LoVo (cell line): ENCODE results near the gene TSPEAR.

Experiments used
- DNase-seq: peaks from one replicate; pipeline ENCODE4 v3.0.0-alpha.2; 2016; ENCODE audit warnings: low spot score

Gene TSPEAR

DNA sequence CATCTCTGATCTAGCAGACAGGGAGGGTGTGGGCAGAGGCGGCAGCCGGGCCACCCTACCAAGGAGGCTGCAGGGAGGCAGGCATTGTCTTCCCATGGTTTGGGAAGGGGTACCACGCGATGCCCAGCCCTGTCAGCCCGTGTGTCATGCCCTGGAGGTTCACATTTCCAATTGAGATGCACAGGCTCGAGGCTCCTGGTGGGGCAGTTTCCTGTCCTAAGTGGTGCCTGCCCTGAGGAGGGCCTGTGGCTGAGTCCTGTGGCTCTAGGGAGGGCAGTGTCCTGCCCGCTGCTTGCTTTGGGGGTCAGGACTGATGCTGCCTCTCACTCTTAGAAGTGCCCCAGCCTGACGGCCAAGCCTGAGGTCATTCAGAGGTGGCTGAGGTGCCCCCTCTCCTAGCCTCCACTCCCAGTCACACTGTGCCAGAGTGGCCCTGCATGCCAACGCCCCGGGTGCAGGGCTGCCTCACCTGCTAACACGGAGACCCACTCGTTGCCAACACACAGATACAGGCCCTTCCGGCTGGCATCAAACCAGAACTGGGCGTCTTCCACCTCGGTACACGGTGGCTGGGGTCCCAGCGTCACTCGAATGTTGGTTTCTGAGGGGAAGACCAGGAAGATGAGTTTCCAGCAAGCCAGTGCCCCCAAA lies 183.3 kb downstream of the TSPEAR start:
- DNase-seq = no peak

GRCh38 chr21:44527156-44527982 lies 184.0 kb downstream of the TSPEAR start:
- no peak for DNase-seq

DNA sequence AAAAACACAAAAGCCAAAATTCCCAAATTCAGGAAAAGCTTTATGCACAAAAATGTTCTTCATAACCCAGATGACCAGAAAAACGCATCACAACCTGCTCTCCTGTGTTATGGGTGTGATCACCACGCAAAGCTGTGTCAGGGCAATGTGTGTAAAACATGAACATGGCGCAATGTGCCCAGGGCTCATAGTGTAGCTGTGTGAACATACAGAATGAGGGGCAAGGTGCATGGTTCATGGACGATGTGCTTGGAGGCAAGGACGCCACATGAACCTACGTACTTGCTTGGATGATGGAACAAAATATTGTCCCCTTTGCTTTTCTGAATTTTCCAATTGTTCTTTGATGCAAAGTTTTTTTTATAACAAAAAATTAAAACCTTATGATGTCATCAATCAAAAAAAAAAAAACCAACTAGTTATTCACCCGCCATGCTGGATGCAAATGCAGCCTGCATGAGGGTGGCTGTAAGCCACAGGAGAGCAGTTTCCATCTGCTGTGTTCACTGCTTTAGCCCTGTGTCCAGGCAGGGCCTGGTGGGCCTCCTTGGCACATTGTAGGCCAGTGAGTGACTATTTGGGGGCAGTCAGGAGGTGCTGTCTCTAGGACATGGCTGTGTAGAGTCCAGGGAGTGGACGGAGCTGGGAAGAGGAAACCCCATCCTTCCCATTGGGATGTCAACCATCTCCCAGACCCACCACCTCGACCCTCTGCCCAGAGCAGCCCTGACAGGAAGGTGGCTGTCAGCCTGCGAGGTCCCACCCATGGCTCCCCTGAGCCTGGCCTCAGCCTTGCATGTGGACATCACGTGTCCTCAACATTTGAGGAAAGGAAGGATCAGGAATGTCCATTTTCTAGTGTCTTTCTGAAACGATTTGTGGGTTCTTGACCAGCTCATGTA lies 185.0 kb downstream of the TSPEAR start:
- no peak for DNase-seq

- DNase-seq = no peak
Observed at GRCh38 chr21:44525391-44526095, 185.8 kb downstream of the TSPEAR start.

- DNase-seq = no peak
Observed at GRCh38 chr21:44524414-44525371, 186.7 kb downstream of the TSPEAR start.

GRCh38 chr21:44523567-44524413 lies 187.6 kb downstream of the TSPEAR start:
- DNase-seq = no peak

- no peak for DNase-seq
Observed at GRCh38 chr21:44522753-44523204, 188.6 kb downstream of the TSPEAR start.

DNA sequence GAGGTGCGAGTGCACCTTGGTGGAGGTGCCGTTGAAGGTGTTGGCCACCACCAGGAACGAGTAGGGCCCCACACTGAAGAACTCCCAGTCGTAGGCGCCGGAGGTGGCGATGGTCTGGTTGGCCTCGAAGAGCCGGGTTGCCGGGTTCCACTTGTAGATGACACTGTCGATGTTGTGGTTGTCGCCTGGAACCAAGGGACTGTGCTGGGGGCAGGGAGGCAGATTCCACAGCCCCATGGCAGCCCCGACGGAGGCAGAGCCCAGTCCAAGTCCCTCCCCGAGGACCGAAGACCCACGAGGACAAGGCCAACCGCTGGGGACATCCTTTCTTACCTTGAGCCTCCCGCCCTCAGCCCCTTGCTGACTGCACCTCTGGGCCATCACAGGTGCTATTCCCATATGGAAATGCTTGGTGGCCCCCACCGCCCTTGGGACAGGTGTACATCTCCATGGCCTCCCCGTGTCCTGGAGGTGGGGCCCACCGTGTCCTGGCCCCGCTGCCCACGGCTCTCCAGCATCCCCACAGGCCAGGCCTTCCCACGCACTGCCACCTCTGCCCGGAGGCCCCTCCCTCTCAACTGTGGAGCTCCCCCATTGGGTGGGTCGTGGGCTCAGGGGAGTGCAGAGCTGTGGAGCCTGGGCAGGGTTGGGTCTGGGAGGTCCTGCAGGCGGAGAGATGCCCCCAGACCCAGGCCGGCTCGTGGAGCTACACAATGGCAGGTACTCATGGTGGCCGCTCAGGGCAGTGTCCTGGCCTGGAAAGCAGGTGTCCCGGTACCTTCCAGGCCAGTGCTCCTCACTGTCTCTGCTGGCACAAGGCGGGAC lies 189.2 kb downstream of the TSPEAR start:
- DNase-seq = no peak

GRCh38 chr21:44521301-44521927 lies 190.0 kb downstream of the TSPEAR start:
- no peak for DNase-seq

DNA sequence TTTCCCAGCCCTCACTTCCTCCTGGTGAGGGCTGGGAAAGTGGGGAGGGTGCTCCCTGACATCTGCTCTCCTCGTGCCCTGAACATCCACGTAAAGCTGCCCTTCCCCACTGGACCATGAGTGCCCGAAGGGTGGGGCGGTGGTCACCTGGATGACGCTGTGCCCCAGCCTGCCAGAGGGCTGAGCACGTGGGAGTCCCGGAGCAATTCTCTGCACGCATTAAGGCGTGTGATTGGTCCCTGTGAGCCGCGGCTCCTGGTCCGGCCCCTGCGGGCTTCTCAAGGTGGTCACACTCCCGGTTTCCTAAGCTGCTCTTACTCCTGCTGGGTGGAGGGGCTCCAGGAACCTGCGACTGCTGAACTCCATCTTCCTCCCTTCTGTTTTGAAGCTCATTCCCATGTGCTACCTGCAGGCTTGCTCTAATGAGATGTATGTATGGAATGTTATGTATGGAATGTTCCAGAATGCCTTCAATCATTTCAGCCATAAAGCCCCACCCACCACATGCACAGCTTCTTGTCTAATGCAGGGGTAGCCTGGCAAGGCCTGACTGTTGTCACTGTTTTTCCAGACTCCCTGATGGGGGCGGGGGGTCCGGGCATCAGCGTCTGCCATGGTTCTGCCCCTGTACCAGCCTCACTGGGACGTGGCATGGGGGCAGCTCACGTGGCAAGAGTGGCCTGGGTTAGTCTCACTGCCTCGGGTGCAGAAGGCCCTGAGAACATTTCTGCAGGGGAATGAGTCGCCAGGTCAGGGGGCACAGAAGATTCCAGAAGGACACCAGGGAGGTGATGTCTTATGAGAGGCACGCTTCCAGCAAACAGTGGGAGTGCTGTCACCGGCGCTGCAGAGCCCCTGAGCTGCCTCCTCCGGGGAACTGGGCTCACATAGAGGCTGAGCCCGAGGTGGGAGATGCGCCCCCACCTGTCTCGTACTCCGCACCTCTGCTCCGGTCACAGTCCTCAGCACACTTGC lies 190.8 kb downstream of the TSPEAR start:
- no peak for DNase-seq

- no peak for DNase-seq
Observed at GRCh38 chr21:44519346-44520325, 191.7 kb downstream of the TSPEAR start.

- DNase-seq = no peak
Observed at GRCh38 chr21:44518686-44519085, 192.7 kb downstream of the TSPEAR start.

- DNase-seq = peak; percentile 38
Observed at GRCh38 chr21:44517175-44517899, 194.0 kb downstream of the TSPEAR start.

GRCh38 chr21:44516828-44517174 lies 194.6 kb downstream of the TSPEAR start:
- DNase-seq = no peak

GRCh38 chr21:44516342-44516741 lies 195.0 kb downstream of the TSPEAR start:
- no peak for DNase-seq
